Measurements from ENCODE around the gene PCDHGA3. TPM values are rescaled to one million over a fixed set of nuclear protein-coding genes. Genes with fewer than 3 reads are reported as not detected.

The PCDHGA3 gene
- total RNA-seq, 3 donors from 2014 or later, result 0.24 to 2.2 (median 0.43) TPM

- TF ChIP-seq, protein P1, sequence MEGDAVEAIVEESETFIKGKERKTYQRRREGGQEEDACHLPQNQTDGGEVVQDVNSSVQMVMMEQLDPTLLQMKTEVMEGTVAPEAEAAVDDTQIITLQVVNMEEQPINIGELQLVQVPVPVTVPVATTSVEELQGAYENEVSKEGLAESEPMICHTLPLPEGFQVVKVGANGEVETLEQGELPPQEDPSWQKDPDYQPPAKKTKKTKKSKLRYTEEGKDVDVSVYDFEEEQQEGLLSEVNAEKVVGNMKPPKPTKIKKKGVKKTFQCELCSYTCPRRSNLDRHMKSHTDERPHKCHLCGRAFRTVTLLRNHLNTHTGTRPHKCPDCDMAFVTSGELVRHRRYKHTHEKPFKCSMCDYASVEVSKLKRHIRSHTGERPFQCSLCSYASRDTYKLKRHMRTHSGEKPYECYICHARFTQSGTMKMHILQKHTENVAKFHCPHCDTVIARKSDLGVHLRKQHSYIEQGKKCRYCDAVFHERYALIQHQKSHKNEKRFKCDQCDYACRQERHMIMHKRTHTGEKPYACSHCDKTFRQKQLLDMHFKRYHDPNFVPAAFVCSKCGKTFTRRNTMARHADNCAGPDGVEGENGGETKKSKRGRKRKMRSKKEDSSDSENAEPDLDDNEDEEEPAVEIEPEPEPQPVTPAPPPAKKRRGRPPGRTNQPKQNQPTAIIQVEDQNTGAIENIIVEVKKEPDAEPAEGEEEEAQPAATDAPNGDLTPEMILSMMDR (IDR thresholded peaks at IDR 0.05), result no peak
- H3K36me3 ChIP-seq (ENCODE audit: low read depth), result no peaks in the 10 kb centered on the region
- no peak for ATAC-seq
These were observed 24.4 kb upstream of the PCDHGA3 start for GRCh38 chr5:141319202-141319601.

DNA sequence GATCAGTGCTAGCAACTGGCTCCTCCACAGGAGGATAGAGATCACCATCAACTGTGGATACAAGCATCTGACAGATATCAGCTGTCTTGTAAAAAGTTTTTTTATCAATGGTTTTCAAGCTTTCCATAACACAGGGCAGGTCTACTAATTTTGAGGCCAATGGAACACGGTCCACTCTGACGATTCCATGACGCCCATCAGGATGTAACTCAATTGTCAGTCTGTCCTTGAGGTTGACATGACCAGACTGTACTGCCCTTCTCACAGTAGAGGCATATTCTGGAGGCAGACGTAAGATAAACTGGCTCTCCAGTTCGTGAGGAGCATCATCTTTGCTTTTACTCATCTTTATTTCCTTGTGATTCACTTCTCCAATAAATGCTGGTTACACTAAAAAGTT, 23.9 kb upstream of the PCDHGA3 start:
- no peaks in the 10 kb centered on the region for H3K36me3 ChIP-seq (ENCODE audit: low read depth)
- H3K4me3 ChIP-seq, result no peak overlapping the region
- TF ChIP-seq, protein P1 (IDR thresholded peaks at IDR 0.05), result no peak
- ATAC-seq (no peak), DNase-seq (no peak)
- H3K9me3 ChIP-seq, result peaks cover 68% of the 10 kb centered on the region
- intact Hi-C loops (cut with DNase I, micrococcal nuclease), result loop anchor here in 1 of 2 donors (10.0 kb wide), 1 partner anchor 245 kb away; no protein-coding TSS in a partner anchor
- no peaks in the 10 kb centered on the region for H3K4me1 ChIP-seq (ENCODE audit: low read depth)

More at GRCh38 chr5:141319202-141319601, 24.4 kb upstream of the PCDHGA3 start:
- no peak for DNase-seq
- intact Hi-C loops (cut with DNase I, micrococcal nuclease), result no loop called here
- peaks cover 73% of the 10 kb centered on the region for H3K9me3 ChIP-seq
- H3K4me3 ChIP-seq, result no peak overlapping the region
- no peaks in the 10 kb centered on the region for H3K4me1 ChIP-seq (ENCODE audit: low read depth)

- H3K36me3 ChIP-seq (ENCODE audit: low read depth), result no peaks in the 10 kb centered on the region
- intact Hi-C loops (cut with DNase I, micrococcal nuclease), result loop anchor here in 1 of 2 donors (10.0 kb wide), 1 partner anchor 244 kb away; no protein-coding TSS in a partner anchor
- ATAC-seq, result peak; percentile 100
- DNase-seq, result peak; percentile 93 to 95 (median 95)
- H3K9me3 ChIP-seq, result peaks cover 60% of the 10 kb centered on the region
- TF ChIP-seq, protein P1 (IDR thresholded peaks at IDR 0.05), result peak; percentile 81
- H3K4me3 ChIP-seq, result peak within 1 kb of the TSS; percentile 90
- H3K4me1 ChIP-seq (ENCODE audit: low read depth), result no peaks in the 10 kb centered on the region
These were observed 23.1 kb upstream of the PCDHGA3 start, which contains the start of gene TAF7 for GRCh38 chr5:141320225-141321169. Gene TAF7 (minus strand): TSS chr5:141320784. CDS start chr5:141320044, 740 bp downstream.

DNA sequence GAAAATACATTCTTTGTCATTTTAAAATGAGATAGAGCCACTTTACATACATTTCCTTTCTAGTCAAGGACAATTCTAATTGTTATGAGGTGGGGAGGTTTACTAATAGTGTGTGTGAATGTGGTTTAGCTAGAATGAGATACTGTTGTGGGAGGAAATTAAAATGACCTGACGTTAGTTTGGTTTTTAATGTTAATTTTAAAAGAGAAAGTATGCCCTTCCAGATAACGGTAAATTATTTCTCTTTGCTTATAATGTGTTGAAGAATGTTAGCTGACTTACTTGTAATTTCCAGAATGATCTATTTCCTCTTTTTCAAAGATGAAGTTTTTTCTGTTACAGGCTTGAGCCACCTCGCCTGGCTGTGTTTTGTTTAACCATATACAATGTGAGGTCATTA, 21.4 kb upstream of the PCDHGA3 start:
- DNase-seq (no peak), ATAC-seq (no peak)
- no peak overlapping the region for H3K4me3 ChIP-seq
- H3K36me3 ChIP-seq (ENCODE audit: low read depth), result no peaks in the 10 kb centered on the region
- TF ChIP-seq, protein P1 (IDR thresholded peaks at IDR 0.05), result no peak
- intact Hi-C loops (cut with DNase I, micrococcal nuclease), result loop anchor here in 1 of 2 donors (10.0 kb wide), 1 partner anchor 243 kb away; no protein-coding TSS in a partner anchor
- H3K9me3 ChIP-seq, result peaks cover 43% of the 10 kb centered on the region
- no peaks in the 10 kb centered on the region for H3K4me1 ChIP-seq (ENCODE audit: low read depth)

DNA sequence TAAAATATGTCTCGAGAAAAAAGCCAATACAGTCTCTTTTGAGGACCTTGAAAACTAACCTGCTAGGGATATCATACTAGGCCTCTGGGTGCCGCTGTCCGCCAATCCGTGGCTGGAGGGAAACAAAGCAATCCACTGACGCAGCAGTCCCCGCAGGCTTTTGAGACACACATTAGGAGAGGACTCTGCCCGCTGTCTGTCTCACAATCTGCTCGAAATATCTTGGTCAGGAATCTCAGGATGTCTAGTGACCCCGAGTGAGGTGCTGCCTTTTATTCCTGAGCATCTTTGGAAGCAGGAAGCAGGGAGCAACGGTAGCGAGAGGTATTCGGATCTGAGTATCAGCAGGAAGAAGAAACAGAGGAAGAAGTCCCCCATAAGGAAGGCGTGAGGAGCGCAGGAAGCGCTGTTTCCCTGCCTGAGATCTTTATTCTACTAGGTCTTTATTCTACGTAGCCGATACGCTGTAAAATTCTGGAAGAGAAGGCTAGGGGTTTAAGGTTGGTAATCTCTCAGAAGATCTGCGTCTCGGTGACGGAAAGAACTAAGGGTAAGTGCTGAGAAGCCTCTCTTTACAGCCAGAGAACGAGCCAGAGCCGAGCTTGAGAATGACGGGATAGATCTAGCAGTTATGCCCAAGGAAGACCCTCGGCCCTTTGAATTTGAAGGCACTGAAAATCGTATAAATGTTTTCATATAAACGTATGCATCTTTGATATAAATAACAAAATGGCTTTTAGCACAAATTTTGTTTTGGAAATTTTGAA, 17.4 kb upstream of the PCDHGA3 start:
- TF ChIP-seq, protein P1 (IDR thresholded peaks at IDR 0.05), result peak; percentile 19
- ATAC-seq (peak; percentile 89), DNase-seq (peak; percentile 53 to 75 (median 74))
- H3K4me3 ChIP-seq, result no peak overlapping the region
- peaks cover 30% of the 10 kb centered on the region for H3K9me3 ChIP-seq
- no peaks in the 10 kb centered on the region for H3K36me3 ChIP-seq (ENCODE audit: low read depth)
- no peaks in the 10 kb centered on the region for H3K4me1 ChIP-seq (ENCODE audit: low read depth)
- intact Hi-C loops (cut with DNase I, micrococcal nuclease), result loop anchor here in 1 of 2 donors (10.0 kb wide), 1 partner anchor 239 kb away; no protein-coding TSS in a partner anchor
